LNCaP clone FGC (cell line): ENCODE data around the gene RBM15.
A peak's percentile ranks its signal among the peaks of the same experiment; 100 is the strongest.

Source experiments
- DNase-seq: peaks from one replicate; pipeline ENCODE4 v3.0.0-alpha.2; 2011; ENCODE audit warnings: low read depth
- H3K4me3 ChIP-seq: 2 replicates; pipeline ENCODE4 v1.5.1; 2011; ENCODE audit warnings: mild to moderate bottlenecking, low read depth, low read length, control low read depth
- CTCF ChIP-seq: IDR thresholded peaks from 2 replicates; pipeline ENCODE4 v1.5.1; 2012; ENCODE audit warnings: mild to moderate bottlenecking; ENCODE audit not compliant: control insufficient read depth, insufficient read depth; ENCODE audit errors: extremely low read depth

Gene RBM15

GRCh38 chr1:110338886-110339406, at the start of gene RBM15:
Gene RBM15 (plus strand): TSS chr1:110339377. CDS start chr1:110339406, 29 bp downstream.
- H3K4me3 ChIP-seq, result peak within 1 kb of the TSS; percentile 87
- no peak for TF ChIP-seq CTCF
- DNase-seq, result peak; percentile 100

DNA sequence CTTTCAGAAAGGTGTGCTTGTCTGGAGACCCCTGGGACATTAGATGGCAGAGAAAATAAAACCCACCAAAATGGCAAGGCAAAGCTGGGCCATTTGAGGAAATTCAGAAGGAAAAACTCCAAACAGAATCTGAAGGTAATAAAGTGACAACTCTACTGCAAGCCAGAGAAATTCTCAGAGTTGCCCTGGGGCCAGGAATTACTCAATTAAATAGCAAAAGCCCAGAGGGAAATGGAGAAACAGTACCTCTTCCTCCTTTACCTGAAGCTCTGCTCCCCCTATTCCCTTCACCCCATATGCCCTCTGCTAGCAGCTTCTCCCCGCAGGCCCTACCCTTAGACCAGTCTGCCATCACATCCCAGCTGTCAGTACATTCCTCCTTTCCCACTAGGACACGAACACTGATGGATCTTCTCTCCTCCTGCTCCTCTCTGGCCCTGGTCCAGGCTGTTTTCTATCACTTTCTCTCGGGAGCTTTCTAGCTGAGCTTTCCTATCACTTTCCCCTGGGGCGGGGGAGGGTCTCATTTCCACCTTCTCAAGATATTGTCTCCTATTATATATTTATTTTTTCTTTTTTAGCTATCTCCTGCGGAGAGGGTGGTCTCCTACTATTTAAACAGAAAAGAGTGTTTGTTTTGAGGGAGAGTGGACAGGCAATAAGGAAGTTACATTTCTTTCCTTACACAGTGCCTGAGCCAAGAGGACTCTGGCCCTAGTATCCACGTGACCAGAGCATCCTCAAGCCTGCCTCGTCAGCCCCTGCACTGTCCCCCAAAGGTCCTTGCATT, 47.7 kb upstream of the RBM15 start:
- TF ChIP-seq CTCF, result no peak
- no peak for DNase-seq
- H3K4me3 ChIP-seq, result no peak overlapping the region

DNA sequence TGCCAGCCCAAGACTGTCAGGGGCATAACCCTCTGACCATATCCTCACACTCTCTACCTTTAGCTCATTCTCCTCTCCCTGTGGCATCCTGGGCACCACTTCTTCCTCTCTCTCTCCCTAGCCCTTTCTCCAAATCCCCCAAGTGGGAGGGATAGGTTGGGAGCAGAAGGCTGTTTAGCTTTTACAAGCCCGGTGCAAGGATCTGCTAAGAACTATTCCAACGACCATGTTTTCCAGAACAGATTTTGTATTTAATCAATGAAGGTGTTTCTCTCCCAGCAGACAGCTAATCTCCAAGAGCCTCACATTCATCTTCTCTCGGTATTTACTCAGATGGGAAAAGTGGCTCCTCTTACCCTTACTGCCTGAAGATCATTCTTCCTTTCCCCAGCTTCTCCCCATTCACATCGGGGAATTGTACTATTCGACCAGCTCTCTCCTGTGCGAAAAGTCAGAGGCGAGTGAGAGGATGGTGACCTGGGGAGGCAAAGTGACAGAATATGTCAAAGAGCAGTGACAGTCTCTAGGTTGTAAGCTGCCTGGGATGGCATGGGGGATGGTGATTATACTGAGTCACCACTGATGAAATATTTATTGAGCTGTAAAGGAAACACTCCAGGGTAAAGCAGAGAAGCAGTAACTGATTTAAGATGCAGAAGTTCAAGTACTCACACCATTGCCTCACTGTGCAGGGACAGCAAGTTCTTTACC, 47.0 kb upstream of the RBM15 start:
- no peak for TF ChIP-seq CTCF
- H3K4me3 ChIP-seq, result no peak overlapping the region
- DNase-seq, result peak; percentile 65

DNA sequence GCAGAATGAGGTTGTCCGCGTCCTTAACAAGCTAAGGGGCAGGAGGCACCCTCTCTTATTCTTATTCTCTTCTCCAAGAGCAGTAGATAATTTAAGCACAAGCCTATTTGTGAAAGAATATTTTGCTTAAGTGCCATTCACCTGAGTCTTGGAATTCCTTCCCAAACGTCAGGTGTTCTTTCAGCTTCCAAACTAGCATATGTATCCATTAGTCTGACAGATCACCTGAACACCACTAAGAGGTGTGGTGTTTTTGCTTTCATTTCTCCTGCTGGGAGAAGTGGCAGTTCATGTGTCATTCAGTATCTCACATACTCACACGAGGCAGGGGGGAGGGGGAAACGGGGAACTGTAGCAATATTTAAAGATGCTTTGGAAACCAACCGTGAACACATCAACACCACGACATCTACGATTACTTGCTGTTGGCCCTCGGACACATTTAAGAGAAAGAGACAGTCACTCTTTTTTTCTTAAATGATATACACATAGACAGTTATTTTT, 45.5 kb upstream of the RBM15 start:
- no peak for TF ChIP-seq CTCF
- DNase-seq, result no peak
- H3K4me3 ChIP-seq, result no peak overlapping the region

- no peak overlapping the region for H3K4me3 ChIP-seq
- DNase-seq, result no peak
- TF ChIP-seq CTCF, result no peak
These were observed 44.9 kb upstream of the RBM15 start for GRCh38 chr1:110294308-110294707.

GRCh38 chr1:110298991-110299390, 40.2 kb upstream of the RBM15 start:
- H3K4me3 ChIP-seq, result no peak overlapping the region
- no peak for DNase-seq
- TF ChIP-seq CTCF, result no peak
